ENCODE results near the gene TRIM31.

Gene TRIM31

GRCh38 chr6:30075790-30076732 lies 36.8 kb downstream of the TRIM31 start:
- TF ChIP-seq CTCF (conservative IDR thresholded peaks at IDR 0.05), result peak; percentile 61
- no peak overlapping the region for H3K27ac ChIP-seq

GRCh38 chr6:30075094-30075789 lies 37.6 kb downstream of the TRIM31 start, which contains the start of gene RNF39:
Gene RNF39, minus strand, starts transcription at chr6:30075769. Its CDS starts 184 bp downstream, at chr6:30075585.
- TF ChIP-seq CTCF (conservative IDR thresholded peaks at IDR 0.05), result no peak

GRCh38 chr6:30074331-30075093 lies 38.4 kb downstream of the TRIM31 start:
- H3K27ac ChIP-seq, result no peak overlapping the region
- TF ChIP-seq CTCF (conservative IDR thresholded peaks at IDR 0.05), result no peak

More at GRCh38 chr6:30075094-30075789, 37.6 kb downstream of the TRIM31 start, which contains the start of gene RNF39:
- no peak within 1 kb of the TSS for H3K27ac ChIP-seq

GRCh38 chr6:30073489-30074235 lies 39.2 kb downstream of the TRIM31 start:
- 0 out of 2 replicates have a peak, but pooled peaks have one; percentile 8 for TF ChIP-seq CTCF (conservative IDR thresholded peaks at IDR 0.05)
- no peak overlapping the region for H3K27ac ChIP-seq

- no peak overlapping the region for H3K27ac ChIP-seq
- no peak for TF ChIP-seq CTCF (conservative IDR thresholded peaks at IDR 0.05)
Observed at GRCh38 chr6:30071858-30072257, 41.0 kb downstream of the TRIM31 start.

GRCh38 chr6:30071081-30071818 lies 41.6 kb downstream of the TRIM31 start:
- no peak for TF ChIP-seq CTCF (conservative IDR thresholded peaks at IDR 0.05)
- no peak overlapping the region for H3K27ac ChIP-seq

Data from VCaP (cell line).